NB4 (cell line): ENCODE data around the gene RANBP10.

Experiments
- DNase-seq: peaks from one replicate; pipeline ENCODE4 v3.0.0; 2010; ENCODE audit warnings: low read depth
- H3K4me3 ChIP-seq: one replicate; pipeline ENCODE4 v1.5.1; 2011; ENCODE audit warnings: mild to moderate bottlenecking, low read depth, low read length, moderate library complexity
- CTCF ChIP-seq: IDR thresholded peaks from one replicate; pipeline ENCODE4 v1.5.1; 2012; ENCODE audit warnings: low read depth, low read length
- MAX ChIP-seq: IDR thresholded peaks from 2 replicates; pipeline ENCODE4 v1.6.1; 2011; ENCODE audit warnings: low read depth, low read length
- MYC ChIP-seq: IDR thresholded peaks from 2 replicates; pipeline ENCODE4 v1.6.1; 2011; ENCODE audit warnings: low read depth, low read length
- POLR2A ChIP-seq: IDR thresholded peaks from 2 replicates; pipeline ENCODE4 v1.6.1; 2011; ENCODE audit warnings: mild to moderate bottlenecking; ENCODE audit not compliant: insufficient read length; ENCODE audit errors: extremely low read depth

The RANBP10 gene

GRCh38 chr16:67679935-67680897, 126.1 kb downstream of the RANBP10 start:
- TF ChIP-seq MYC (no peak), MAX (no peak), POLR2A (no peak), CTCF (no peak)
- DNase-seq: no peak
- H3K4me3 ChIP-seq: no peak overlapping the region

- no peak overlapping the region for H3K4me3 ChIP-seq
- TF ChIP-seq MYC: no peak
- TF ChIP-seq POLR2A: no peak
- no peak for TF ChIP-seq CTCF
- no peak for TF ChIP-seq MAX
- no peak for DNase-seq
These were observed 127.9 kb downstream of the RANBP10 start for GRCh38 chr16:67678354-67679023.

GRCh38 chr16:67677712-67678111, 128.6 kb downstream of the RANBP10 start:
- no peak overlapping the region for H3K4me3 ChIP-seq
- TF ChIP-seq MAX (no peak), CTCF (no peak), MYC (no peak), POLR2A (no peak)
- DNase-seq: no peak

- no peak for TF ChIP-seq POLR2A
- no peak for TF ChIP-seq CTCF
- no peak for TF ChIP-seq MYC
- no peak for TF ChIP-seq MAX
- no peak for DNase-seq
- H3K4me3 ChIP-seq: no peak overlapping the region
These were observed 129.4 kb downstream of the RANBP10 start for GRCh38 chr16:67676939-67677338.

GRCh38 chr16:67676516-67676915, 129.8 kb downstream of the RANBP10 start:
- no peak for DNase-seq
- H3K4me3 ChIP-seq: no peak overlapping the region
- TF ChIP-seq CTCF: no peak
- no peak for TF ChIP-seq POLR2A
- no peak for TF ChIP-seq MYC
- no peak for TF ChIP-seq MAX
